A549 treated with CpdA at 1 μM for 4 hours (cell line): ENCODE data around the gene PTPN7. TPM values are rescaled to one million over a fixed set of nuclear protein-coding genes. Genes with fewer than 3 reads are reported as not detected.

Source experiments
- total RNA-seq: library from RNA; stranded (reverse); fragments of 200-300 nt; extraction: Qiagen RNA extraction; gene quantifications from 5 replicates; pipeline ENCODE4 v1.2.3, GENCODE V29; 2022; ENCODE audit warnings: low read depth

The PTPN7 gene
- total RNA-seq, result 0.03 TPM in 1 of 5 replicates, not detected in the others

GRCh38 chr1:202160377-202160940, at the start of gene PTPN7:
TSS of gene PTPN7 (minus strand) at chr1:202160602. CDS start at chr1:202159402, 1,200 bp downstream.

GRCh38 chr1:202193614-202194327, 33.4 kb upstream of the PTPN7 start, which contains the start of gene LGR6:
TSS of gene LGR6 (plus strand) at chr1:202193799. CDS start at chr1:202193990, 191 bp downstream.

DNA sequence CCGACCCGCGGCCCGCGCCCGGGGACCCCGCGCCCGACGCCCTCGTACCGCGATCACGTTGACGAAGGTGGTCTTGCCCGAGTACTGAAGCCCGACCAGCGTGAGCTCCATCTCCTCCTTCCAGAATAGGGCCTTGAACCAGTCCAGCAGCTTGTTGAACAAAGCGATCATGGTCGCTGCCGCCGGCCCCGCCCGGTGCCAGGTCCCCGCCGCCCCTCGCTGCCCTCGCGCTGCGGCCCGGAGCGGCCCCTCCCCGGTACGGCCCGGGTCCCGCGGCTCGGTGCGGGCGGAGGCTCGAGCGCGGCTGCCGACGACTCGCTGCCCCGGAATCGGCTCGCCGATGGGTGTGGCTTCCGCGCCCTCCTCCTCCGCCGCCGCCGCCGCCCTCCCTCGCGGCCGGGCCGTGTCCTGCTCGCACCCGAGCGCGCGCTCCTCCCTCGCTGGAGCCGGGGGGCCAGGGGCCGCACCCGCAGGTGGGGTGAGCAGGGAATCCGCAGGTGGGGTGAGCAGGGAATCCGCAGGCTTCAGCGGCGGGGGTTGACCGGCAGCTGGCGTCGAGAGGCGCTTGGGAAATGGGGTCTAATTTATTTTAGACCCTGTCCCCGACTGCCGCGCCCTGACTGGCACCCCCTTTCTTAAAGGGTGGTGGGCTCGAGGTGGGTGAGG, 15.9 kb downstream of the PTPN7 start, which contains the start of gene ARL8A:
Gene ARL8A (minus strand): TSS at position 336 of the 666 bp plus-strand sequence. CDS start 165 bp downstream, at position 171.

DNA sequence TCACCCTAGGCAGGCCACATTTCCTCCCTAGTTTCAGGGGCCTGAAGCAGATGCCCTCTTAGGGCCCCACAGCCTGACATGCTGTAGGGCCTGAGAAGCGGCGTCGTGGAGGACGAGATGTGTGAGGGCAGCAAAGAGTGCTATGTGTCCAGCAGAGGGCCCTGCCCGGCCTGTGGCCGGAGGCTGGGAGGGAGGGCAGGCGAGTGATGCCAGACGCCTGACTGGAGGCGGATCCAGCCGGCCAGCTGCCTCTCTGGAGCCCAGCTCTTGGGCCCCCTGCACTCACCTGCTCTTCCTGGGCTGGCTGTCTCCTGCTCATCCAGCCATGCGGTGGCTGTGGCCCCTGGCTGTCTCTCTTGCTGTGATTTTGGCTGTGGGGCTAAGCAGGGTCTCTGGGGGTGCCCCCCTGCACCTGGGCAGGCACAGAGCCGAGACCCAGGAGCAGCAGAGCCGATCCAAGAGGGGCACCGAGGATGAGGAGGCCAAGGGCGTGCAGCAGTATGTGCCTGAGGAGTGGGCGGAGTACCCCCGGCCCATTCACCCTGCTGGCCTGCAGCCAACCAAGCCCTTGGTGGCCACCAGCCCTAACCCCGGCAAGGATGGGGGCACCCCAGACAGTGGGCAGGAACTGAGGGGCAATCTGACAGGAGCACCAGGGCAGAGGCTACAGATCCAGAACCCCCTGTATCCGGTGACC, 37.6 kb downstream of the PTPN7 start, which contains the start of gene GPR37L1:
Gene GPR37L1 (plus strand): TSS at position 279 of the 697 bp plus-strand sequence. CDS start 47 bp downstream, at position 326.

Other genes with a start within 250 kb of the PTPN7 start
- gene LMOD1, start 214.1 kb downstream of the PTPN7 start, total RNA-seq, result not detected in 5 replicates
- 91.0 to 150 TPM (median 102 TPM) in 5 replicates for gene TIMM17A, start 205.1 kb downstream of the PTPN7 start, total RNA-seq
- 82.5 to 93.7 TPM (median 89.1 TPM) in 5 replicates for gene RNPEP, start 178.0 kb downstream of the PTPN7 start, total RNA-seq
- gene ELF3, start 150.0 kb downstream of the PTPN7 start, total RNA-seq, result 234 to 285 TPM (median 265 TPM) in 5 replicates
- gene GPR37L1, start 37.7 kb downstream of the PTPN7 start, total RNA-seq, result 0.13 to 0.20 TPM (median 0.17 TPM) in 5 replicates
- gene ARL8A, start 15.9 kb downstream of the PTPN7 start, total RNA-seq, result 33.1 to 45.9 TPM (median 41.5 TPM) in 5 replicates
- 0.40 to 0.78 TPM (median 0.47 TPM) in 5 replicates for gene LGR6, start 33.2 kb upstream of the PTPN7 start, total RNA-seq
- gene UBE2T, start 181.3 kb upstream of the PTPN7 start, total RNA-seq, result 73.0 to 85.3 TPM (median 79.0 TPM) in 5 replicates
- 1.1 to 3.0 TPM (median 2.4 TPM) in 5 replicates for gene PPP1R12B, start 188.1 kb upstream of the PTPN7 start, total RNA-seq